Measurements from ENCODE around the gene NCMAP.

NCMAP gene

GRCh38 chr1:24636661-24637357 is 80.9 kb downstream of the NCMAP start:
- DNase-seq, result no peak

GRCh38 chr1:24639094-24639493 is 83.2 kb downstream of the NCMAP start:
- no peak for DNase-seq

- DNase-seq, result no peak
Observed at GRCh38 chr1:24639881-24640280, 84.0 kb downstream of the NCMAP start.

DNA sequence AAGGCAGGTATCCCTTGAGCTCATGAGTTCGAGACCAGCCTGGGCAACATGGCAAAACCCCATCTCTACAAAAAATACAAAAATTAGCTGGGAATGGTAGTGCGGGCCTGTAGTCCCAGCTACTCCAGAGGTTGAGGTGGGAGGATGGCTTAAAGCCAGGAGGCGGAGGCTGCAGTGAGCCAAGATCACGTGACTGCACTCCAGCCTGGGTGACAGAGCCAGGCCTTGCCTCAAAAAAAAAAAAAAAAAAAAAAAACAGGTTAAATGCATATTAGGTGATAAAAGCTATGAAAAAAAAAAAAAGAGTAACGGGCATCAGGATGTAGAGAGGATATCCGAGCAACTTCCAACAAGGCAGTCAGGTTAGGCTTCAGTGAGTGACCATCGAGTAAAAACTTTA is 84.4 kb downstream of the NCMAP start:
- DNase-seq, result no peak

DNA sequence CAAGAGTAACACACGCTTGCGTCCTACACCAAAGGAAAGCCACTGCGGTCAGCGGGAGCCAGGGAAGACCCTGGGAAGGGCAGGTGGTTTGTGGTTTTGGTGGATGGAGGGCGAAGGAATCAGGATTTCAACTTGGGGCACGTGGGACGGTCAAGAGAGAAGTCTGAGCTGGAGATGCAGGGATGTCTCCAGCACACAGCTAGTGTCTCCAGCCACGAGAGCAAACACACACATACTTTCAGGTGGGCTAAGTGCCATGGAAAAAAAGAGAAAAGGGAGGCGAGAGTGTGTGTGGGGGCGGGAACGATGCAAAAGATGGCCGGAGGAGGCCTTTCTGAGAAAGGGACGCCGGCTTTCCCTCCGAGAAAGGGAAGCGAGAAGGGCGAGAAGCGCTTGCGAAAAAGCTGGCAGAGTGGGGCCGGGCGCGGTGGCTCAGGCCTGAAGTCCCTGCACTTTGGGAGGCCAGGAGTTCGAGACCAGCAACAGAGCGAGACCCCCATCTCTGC is 85.8 kb downstream of the NCMAP start:
- no peak for DNase-seq

DNA sequence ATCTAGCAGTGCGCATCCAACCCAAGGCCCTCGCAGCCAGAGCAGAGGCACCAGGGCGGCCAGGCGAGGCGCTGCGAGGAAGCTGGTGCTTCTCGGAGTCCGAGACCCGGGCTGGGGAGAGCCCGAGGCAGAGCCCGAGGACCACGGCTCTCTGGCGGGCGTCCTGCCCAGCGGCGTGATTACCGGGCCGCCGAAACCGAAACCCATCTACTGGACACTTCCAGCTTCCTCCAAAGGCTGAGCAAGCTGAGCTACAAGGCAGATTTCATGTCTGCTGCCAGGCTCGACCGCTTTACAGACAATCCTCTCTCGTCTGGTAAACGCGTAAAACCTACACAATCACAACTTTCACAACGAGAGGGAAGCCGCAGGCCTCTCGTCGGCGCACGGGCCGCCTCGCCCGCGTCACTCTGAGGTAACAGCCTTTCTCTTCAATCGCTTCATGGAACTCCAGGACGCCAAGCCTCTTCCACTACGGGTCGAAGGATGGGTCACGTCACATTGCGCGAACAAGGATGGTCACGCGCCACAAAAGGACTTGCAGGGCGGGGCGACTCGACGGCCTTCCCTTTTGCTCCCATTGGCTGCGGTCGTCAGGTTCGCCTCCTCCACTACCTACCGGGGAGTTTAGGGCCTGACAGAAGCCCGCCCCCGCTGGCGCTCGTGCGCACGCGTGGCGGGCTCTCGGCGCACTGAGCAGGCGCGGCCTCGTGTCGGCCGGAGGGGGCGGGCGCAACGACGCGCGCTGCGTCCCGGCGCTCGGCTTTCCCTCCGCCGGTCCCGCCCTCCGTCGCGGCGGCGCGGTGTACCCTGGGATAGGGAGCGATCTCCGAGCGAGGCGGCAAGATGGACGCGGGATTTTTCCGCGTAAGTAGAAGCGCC is 86.8 kb downstream of the NCMAP start, which contains the start of gene SRRM1:
Gene SRRM1 (plus strand): TSS at position 822 of the 882 bp plus-strand sequence. CDS start 25 bp downstream, at position 847.
- DNase-seq, result peak; percentile 98 to 99

- no peak for DNase-seq
Observed at GRCh38 chr1:24643363-24644099, 87.6 kb downstream of the NCMAP start.

DNA sequence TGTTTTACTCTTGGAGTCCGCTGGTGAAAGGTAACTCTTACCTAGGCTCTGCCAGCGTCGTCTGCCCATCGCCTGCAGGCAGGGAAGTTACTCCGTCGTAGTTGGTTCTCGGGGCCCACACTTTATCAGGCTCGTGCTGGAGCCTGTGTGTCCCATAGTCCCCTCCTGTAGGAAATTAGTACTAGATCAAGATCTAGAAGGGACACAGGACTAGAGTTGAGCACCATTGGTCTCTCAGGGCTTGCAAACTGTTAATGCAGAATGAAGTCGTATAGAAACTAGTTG is 88.2 kb downstream of the NCMAP start:
- DNase-seq, result no peak

DNA sequence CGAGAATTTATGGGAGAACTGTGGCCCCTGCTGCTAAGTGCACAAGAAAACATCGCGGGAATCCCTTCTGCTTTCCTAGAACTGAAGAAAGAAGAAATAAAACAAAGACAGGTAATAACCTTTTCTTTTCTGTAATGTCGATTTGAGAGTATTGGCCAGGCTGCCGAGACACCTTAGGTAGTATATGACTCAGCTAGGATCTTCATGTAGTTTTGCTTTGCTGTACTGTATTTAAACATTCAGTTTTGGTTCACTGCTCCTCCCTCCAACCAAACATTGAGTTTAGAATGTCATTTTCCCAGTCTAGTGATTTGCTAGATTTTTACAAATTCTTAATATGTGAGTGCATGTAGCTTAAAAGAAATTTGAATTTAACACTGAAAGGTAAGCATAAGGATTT is 93.0 kb downstream of the NCMAP start:
- no peak for DNase-seq

DNA sequence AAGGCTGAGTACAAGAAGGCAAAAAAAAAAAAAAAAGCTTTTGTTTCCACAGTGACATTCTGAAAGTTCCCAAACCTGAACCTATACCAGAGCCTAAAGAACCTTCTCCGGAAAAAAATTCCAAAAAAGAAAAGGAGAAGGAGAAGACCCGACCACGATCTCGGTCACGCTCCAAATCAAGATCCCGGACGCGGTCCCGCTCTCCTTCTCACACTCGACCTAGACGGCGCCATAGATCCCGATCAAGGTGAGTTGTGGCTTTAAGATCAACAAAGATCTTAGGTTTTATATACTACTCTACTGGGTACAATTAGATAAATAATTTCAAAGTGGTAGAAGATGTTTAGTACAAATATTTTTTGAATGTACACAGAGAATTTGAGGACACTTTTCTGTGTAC is 96.5 kb downstream of the NCMAP start:
- DNase-seq, result no peak

DNA sequence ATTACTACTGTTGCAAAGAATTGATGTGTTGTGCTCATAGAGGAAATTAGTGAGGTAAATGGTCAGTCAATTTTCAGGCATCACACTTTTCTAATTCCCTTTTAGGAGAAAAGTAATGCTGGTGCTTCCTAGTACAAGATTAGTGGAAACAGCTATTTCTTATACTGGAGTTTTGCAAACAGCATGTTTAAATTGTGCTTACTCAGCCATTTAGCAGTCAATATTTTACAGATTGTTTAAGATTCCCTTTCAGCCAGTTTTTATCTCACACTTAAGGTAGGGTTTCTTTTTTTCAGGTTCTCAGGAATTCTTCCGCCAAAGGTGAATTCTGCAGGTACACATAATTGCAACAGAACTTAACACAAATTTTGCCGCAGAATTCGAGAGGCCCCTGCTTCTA is 98.1 kb downstream of the NCMAP start:
- DNase-seq, result no peak

GRCh38 chr1:24656046-24656445 is 100.2 kb downstream of the NCMAP start:
- DNase-seq, result no peak

DNA sequence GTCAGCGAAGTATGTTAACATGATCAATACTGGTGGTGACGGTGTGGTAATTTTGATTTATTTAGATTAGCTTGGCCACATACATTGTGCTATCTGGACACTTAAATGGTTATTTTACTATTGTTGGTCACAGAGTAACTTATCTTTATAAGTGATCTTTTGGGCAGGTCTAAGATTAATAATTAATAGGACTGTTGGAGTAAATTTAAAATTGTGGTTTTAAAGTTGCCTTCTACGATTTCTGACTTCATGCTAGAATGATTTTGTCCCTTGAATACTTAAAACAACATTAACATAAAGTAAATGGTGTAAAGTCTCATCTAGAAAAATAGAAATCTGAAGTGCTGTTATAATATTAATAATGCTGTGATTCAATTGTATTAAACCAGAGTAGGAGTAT is 101.9 kb downstream of the NCMAP start:
- no peak for DNase-seq
